Upper lobe of left lung (tissue), 4 donors: ENCODE results near the gene DRC7.

ENCODE experiments used
- CTCF ChIP-seq, 6 experiments: fragments of 450-650 bp in 4 of 6; fragments of 200-600 bp in 2 of 6; sonication (generic) in 2 of 6; IDR thresholded peaks; one replicate each; pipeline ENCODE4 v1.5.1; 2016 to 2019; ENCODE audit warnings: antibody characterized with exemption in 6 of 6
- POLR2A ChIP-seq, 4 donors: fragments of 450-650 bp; IDR thresholded peaks; one replicate each; pipeline ENCODE4 v1.5.1; 2016 to 2017; ENCODE audit warnings: antibody characterized with exemption in 4 of 4, mild to moderate bottlenecking in 2 of 4
- POLR2AphosphoS5 ChIP-seq, 2 donors: sonication (generic); formaldehyde crosslinking; IDR thresholded peaks; one replicate each; pipeline ENCODE4 v1.5.1; 2017; ENCODE audit warnings: antibody characterized with exemption in 2 of 2

GRCh38 chr16:57766714-57767348 lies 72.2 kb downstream of the DRC7 start:
- TF ChIP-seq POLR2AphosphoS5 (IDR thresholded peaks at IDR 0.05) (no peak), CTCF (IDR thresholded peaks at IDR 0.05) (no peak), POLR2A (IDR thresholded peaks at IDR 0.05) (no peak)
